HL-60 (cell line): ENCODE results near the gene SLC1A1.

ENCODE experiments used
- CTCF ChIP-seq: IDR thresholded peaks from one replicate; pipeline ENCODE4 v1.5.1; 2011; ENCODE audit warnings: low read length, control low read depth, inconsistent platforms; ENCODE audit not compliant: insufficient read depth
- REST ChIP-seq: IDR thresholded peaks from 2 replicates; pipeline ENCODE4 v1.6.1; 2012; ENCODE audit warnings: low read depth; ENCODE audit not compliant: insufficient replicate concordance

GRCh38 chr9:4574657-4575243 lies 84.5 kb downstream of the SLC1A1 start:
- TF ChIP-seq CTCF, result no peak
- TF ChIP-seq REST, result no peak
